WTC11 (cell line): ENCODE results near the gene GAL3ST1. TPM values are rescaled to one million over a fixed set of nuclear protein-coding genes. Genes with fewer than 3 reads are reported as not detected.

ENCODE experiments used
- ATAC-seq: fragments of 200-7000 bp; cut with Tn5 transposase; 2 replicates; pipeline ENCODE4 v1.10.0; 2021; ENCODE audit warnings: mild to moderate bottlenecking, moderate library complexity
- CTCF ChIA-PET: fragments of 300-600 bp; sonication (Branson Sonifier 250); formaldehyde crosslinking; loops from one replicate; lab custom pipeline; 2021; ENCODE audit warnings: antibody characterized with exemption; lab: Charles Lee
- POLR2A ChIA-PET: fragments of 350-600 bp; sonication (Branson Sonifier 250); formaldehyde crosslinking; loops from one replicate; lab custom pipeline; 2021; ENCODE audit warnings: antibody characterized with exemption; lab: Charles Lee
- DNase-seq: peaks from one replicate; pipeline ENCODE4 v3.0.0; 2021; ENCODE audit warnings: low spot score
- H3K27ac Mint-ChIP-seq: 2 replicates; pipeline ENCODE4 v1.8.0; 2021; ENCODE audit warnings: mixed read lengths
- H3K27me3 Mint-ChIP-seq: 2 replicates; pipeline ENCODE4 v1.8.0; 2021; ENCODE audit warnings: low read depth, mild to moderate bottlenecking, moderate library complexity, mixed read lengths
- H3K36me3 Mint-ChIP-seq: 2 replicates; pipeline ENCODE4 v1.8.0; 2021; ENCODE audit warnings: mixed read lengths
- H3K4me1 Mint-ChIP-seq: 2 replicates; pipeline ENCODE4 v1.8.0; 2022; ENCODE audit warnings: mixed read lengths
- H3K4me3 Mint-ChIP-seq: 2 replicates; pipeline ENCODE4 v1.8.0; 2021; ENCODE audit warnings: mild to moderate bottlenecking, moderate library complexity, mixed read lengths
- H3K9me3 Mint-ChIP-seq: 2 replicates; pipeline ENCODE4 v1.8.0; 2021; ENCODE audit warnings: mixed read lengths
- AR ChIP-seq: fragments of 250-450 bp; sonication (Bioruptor Pico); IDR thresholded peaks from 2 replicates; pipeline ENCODE4 v1.9.0; 2021; ENCODE audit warnings: mild to moderate bottlenecking
- ATF2 ChIP-seq: sonication (generic); formaldehyde crosslinking; IDR thresholded peaks from 2 replicates; pipeline ENCODE4 v1.8.1; 2022; ENCODE audit warnings: low read depth, missing genetic modification reagents, borderline replicate concordance
- CDX4 ChIP-seq: fragments of 250-450 bp; sonication (Bioruptor Pico); IDR thresholded peaks from 2 replicates; pipeline ENCODE4 v1.9.0; 2021; ENCODE audit warnings: moderate library complexity, mild to moderate bottlenecking, inconsistent platforms, borderline replicate concordance
- CREM ChIP-seq: sonication (generic); formaldehyde crosslinking; IDR thresholded peaks from 2 replicates; pipeline ENCODE4 v1.8.1; 2022; ENCODE audit warnings: mild to moderate bottlenecking, missing genetic modification reagents, moderate library complexity
- EMX1 ChIP-seq: fragments of 250-450 bp; sonication (Bioruptor Pico); IDR thresholded peaks from 2 replicates; pipeline ENCODE4 v1.8.0; 2021; ENCODE audit warnings: mild to moderate bottlenecking
- FOXP1 ChIP-seq: sonication (generic); formaldehyde crosslinking; IDR thresholded peaks from 2 replicates; pipeline ENCODE4 v1.8.0; 2022; ENCODE audit warnings: missing genetic modification reagents, mild to moderate bottlenecking, moderate library complexity, borderline replicate concordance
- JAZF1 ChIP-seq: fragments of 250-450 bp; sonication (Bioruptor Pico); IDR thresholded peaks from 2 replicates; pipeline ENCODE4 v1.9.0; 2021; ENCODE audit warnings: moderate library complexity, mild to moderate bottlenecking, inconsistent platforms
- KAT7 ChIP-seq: sonication (generic); formaldehyde crosslinking; IDR thresholded peaks from 2 replicates; pipeline ENCODE4 v1.8.1; 2023; ENCODE audit warnings: missing genetic modification reagents, mild to moderate bottlenecking, borderline replicate concordance
- MYBL2 ChIP-seq: sonication (generic); formaldehyde crosslinking; IDR thresholded peaks from 2 replicates; pipeline ENCODE4 v1.8.1; 2023; ENCODE audit warnings: mild to moderate bottlenecking, moderate library complexity, missing genetic modification reagents
- OVOL2 ChIP-seq: fragments of 250-450 bp; sonication (Bioruptor Pico); IDR thresholded peaks from 2 replicates; pipeline ENCODE4 v1.9.0; 2021; ENCODE audit warnings: mild to moderate bottlenecking, borderline replicate concordance
- SMAD4 ChIP-seq: sonication (generic); formaldehyde crosslinking; IDR thresholded peaks from 2 replicates; pipeline ENCODE4 v1.8.0; 2022; ENCODE audit warnings: mild to moderate bottlenecking, missing genetic modification reagents
- ZNF121 ChIP-seq: sonication (generic); formaldehyde crosslinking; IDR thresholded peaks from 2 replicates; pipeline ENCODE4 v1.8.0; 2023; ENCODE audit warnings: missing genetic modification reagents
- ZNF396 ChIP-seq: fragments of 250-450 bp; sonication (Bioruptor Pico); IDR thresholded peaks from 2 replicates; pipeline ENCODE4 v1.8.0; 2021; ENCODE audit warnings: mild to moderate bottlenecking, moderate library complexity, borderline replicate concordance
- ZNF416 ChIP-seq: fragments of 250-450 bp; sonication (Bioruptor Pico); IDR thresholded peaks from 2 replicates; pipeline ENCODE4 v1.9.0; 2021; ENCODE audit warnings: mild to moderate bottlenecking, inconsistent platforms
- total RNA-seq: library from RNA; stranded (reverse); gene quantifications from 3 replicates; pipeline ENCODE4 v1.2.3, GENCODE V29; 2021
- TF ChIP-seq, protein P1 (sequence below): sonication (generic); formaldehyde crosslinking; IDR thresholded peaks from 2 replicates; pipeline ENCODE4 v1.8.1; 2022; ENCODE audit warnings: mild to moderate bottlenecking, moderate library complexity, missing genetic modification reagents
- TF ChIP-seq, protein P2 (sequence below): sonication (generic); formaldehyde crosslinking; IDR thresholded peaks from 2 replicates; pipeline ENCODE4 v1.8.0; 2022; ENCODE audit warnings: missing genetic modification reagents
- TF ChIP-seq, protein P3 (sequence below): sonication (generic); formaldehyde crosslinking; IDR thresholded peaks from 2 replicates; pipeline ENCODE4 v1.8.0; 2022; ENCODE audit warnings: mild to moderate bottlenecking, missing genetic modification reagents

Gene GAL3ST1
- total RNA-seq, 1 experiment from 2014 or later: 11.0 TPM

DNA sequence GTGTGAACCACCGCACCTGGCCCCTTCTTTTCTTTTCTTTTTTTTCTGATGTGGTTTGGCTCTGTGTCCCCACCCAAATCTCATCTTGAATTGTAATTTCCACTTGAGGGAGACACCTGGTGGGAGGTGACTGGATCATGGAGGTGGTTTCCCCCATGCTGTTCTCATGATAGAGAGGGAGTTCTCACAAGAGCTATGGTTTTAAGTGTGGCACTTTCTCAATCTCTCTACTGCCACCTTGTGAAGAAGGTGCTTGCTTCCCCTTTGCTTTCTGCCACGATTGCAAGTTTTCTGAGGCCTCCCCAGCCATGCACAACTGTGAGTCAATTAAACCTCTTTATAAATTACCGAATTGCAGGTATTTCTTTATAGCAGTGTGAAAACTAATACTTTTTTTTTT lies 27.6 kb upstream of the GAL3ST1 start:
- Mint-ChIP-seq H3K27ac (peak overlapping the region; percentile 88; the same call in 1 of the 2 replicates), H3K4me1 (peaks cover 15% of the 10 kb centered on the region), H3K36me3 (no peaks in the 10 kb centered on the region), H3K4me3 (no peak overlapping the region), H3K27me3 (no peaks in the 10 kb centered on the region), H3K9me3 (peaks cover 7% of the 10 kb centered on the region; the same call in 1 of the 2 replicates)
- ChIA-PET POLR2A (no interaction called here), CTCF (interaction anchor here (0.6 to 2.4 kb wide), 29 partner anchors 11 to 1206 kb away, joined by 3 to 11 read pairs (median 4); partner anchors contain the start of gene PES1)
- TF ChIP-seq SMAD4 (CRISPR knock-in tag) (no peak), JAZF1 (CRISPR knock-in tag) (no peak)
- DNase-seq: no peak
- ATAC-seq: peak; percentile 6; the same call in 1 of the 2 replicates

DNA sequence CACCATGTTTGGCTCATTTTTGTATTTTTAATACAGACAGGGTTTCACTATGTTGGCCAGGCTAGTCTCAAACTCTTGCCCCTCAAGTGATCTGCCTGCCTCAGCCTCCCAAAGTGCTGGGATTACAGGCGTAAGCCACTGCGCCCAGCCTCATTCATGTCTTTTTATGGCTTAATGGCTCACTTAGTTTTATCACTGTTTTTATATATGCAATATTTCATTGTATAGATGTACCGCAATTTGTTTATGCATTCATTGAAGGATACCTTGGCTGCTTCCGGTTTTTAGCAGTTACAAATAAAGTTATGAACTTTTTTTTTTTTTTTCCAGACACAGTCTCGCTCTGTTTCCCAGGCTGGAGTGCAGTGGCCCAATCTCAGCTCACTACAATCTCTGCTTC lies 27.0 kb upstream of the GAL3ST1 start:
- DNase-seq (no peak), ATAC-seq (no peak)
- TF ChIP-seq KAT7 (CRISPR knock-in tag): no peak
- TF ChIP-seq, protein P1, sequence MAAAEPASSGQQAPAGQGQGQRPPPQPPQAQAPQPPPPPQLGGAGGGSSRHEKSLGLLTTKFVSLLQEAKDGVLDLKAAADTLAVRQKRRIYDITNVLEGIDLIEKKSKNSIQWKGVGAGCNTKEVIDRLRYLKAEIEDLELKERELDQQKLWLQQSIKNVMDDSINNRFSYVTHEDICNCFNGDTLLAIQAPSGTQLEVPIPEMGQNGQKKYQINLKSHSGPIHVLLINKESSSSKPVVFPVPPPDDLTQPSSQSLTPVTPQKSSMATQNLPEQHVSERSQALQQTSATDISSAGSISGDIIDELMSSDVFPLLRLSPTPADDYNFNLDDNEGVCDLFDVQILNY (CRISPR knock-in tag): no peak
- no peak for TF ChIP-seq OVOL2 (CRISPR knock-in tag)
- no peak for TF ChIP-seq ATF2 (CRISPR knock-in tag)
- TF ChIP-seq MYBL2 (CRISPR knock-in tag): no peak
- TF ChIP-seq ZNF416 (CRISPR knock-in tag): no peak
- no peak for TF ChIP-seq SMAD4 (CRISPR knock-in tag)
- TF ChIP-seq, protein P2, sequence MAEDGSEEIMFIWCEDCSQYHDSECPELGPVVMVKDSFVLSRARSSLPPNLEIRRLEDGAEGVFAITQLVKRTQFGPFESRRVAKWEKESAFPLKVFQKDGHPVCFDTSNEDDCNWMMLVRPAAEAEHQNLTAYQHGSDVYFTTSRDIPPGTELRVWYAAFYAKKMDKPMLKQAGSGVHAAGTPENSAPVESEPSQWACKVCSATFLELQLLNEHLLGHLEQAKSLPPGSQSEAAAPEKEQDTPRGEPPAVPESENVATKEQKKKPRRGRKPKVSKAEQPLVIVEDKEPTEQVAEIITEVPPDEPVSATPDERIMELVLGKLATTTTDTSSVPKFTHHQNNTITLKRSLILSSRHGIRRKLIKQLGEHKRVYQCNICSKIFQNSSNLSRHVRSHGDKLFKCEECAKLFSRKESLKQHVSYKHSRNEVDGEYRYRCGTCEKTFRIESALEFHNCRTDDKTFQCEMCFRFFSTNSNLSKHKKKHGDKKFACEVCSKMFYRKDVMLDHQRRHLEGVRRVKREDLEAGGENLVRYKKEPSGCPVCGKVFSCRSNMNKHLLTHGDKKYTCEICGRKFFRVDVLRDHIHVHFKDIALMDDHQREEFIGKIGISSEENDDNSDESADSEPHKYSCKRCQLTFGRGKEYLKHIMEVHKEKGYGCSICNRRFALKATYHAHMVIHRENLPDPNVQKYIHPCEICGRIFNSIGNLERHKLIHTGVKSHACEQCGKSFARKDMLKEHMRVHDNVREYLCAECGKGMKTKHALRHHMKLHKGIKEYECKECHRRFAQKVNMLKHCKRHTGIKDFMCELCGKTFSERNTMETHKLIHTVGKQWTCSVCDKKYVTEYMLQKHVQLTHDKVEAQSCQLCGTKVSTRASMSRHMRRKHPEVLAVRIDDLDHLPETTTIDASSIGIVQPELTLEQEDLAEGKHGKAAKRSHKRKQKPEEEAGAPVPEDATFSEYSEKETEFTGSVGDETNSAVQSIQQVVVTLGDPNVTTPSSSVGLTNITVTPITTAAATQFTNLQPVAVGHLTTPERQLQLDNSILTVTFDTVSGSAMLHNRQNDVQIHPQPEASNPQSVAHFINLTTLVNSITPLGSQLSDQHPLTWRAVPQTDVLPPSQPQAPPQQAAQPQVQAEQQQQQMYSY: no peak
- H3K4me1 Mint-ChIP-seq: peaks cover 13% of the 10 kb centered on the region
- H3K4me3 Mint-ChIP-seq: no peak overlapping the region
- ChIA-PET POLR2A (no interaction called here), CTCF (interaction anchor here (0.6 to 2.4 kb wide), 30 partner anchors 10 to 1206 kb away, joined by 3 to 11 read pairs (median 4); partner anchors contain the start of genes GAL3ST1 and PES1)
- no peaks in the 10 kb centered on the region for H3K27me3 Mint-ChIP-seq
- H3K27ac Mint-ChIP-seq: no peak overlapping the region
- H3K36me3 Mint-ChIP-seq: no peaks in the 10 kb centered on the region
- H3K9me3 Mint-ChIP-seq: peaks cover 7% of the 10 kb centered on the region; the same call in 1 of the 2 replicates

GRCh38 chr22:30600921-30601320 lies 26.5 kb upstream of the GAL3ST1 start:
- DNase-seq: no peak
- H3K4me1 Mint-ChIP-seq: peaks cover 9% of the 10 kb centered on the region
- POLR2A ChIA-PET: no interaction called here
- no peaks in the 10 kb centered on the region for H3K27me3 Mint-ChIP-seq
- no peak for ATAC-seq
- no peaks in the 10 kb centered on the region for H3K36me3 Mint-ChIP-seq
- CTCF ChIA-PET: interaction anchor here (0.8 to 2.4 kb wide), 6 partner anchors 25 to 156 kb away, joined by 3 to 11 read pairs (median 4); partner anchors contain the start of gene GAL3ST1
- H3K9me3 Mint-ChIP-seq: peaks cover 7% of the 10 kb centered on the region; the same call in 1 of the 2 replicates
- H3K4me3 Mint-ChIP-seq: no peak overlapping the region
- H3K27ac Mint-ChIP-seq: no peak overlapping the region
- TF ChIP-seq ZNF396 (CRISPR knock-in tag): no peak
- no peak for TF ChIP-seq CDX4
- TF ChIP-seq, protein P3, sequence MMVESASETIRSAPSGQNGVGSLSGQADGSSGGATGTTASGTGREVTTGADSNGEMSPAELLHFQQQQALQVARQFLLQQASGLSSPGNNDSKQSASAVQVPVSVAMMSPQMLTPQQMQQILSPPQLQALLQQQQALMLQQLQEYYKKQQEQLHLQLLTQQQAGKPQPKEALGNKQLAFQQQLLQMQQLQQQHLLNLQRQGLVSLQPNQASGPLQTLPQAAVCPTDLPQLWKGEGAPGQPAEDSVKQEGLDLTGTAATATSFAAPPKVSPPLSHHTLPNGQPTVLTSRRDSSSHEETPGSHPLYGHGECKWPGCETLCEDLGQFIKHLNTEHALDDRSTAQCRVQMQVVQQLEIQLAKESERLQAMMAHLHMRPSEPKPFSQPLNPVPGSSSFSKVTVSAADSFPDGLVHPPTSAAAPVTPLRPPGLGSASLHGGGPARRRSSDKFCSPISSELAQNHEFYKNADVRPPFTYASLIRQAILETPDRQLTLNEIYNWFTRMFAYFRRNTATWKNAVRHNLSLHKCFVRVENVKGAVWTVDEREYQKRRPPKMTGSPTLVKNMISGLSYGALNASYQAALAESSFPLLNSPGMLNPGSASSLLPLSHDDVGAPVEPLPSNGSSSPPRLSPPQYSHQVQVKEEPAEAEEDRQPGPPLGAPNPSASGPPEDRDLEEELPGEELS (CRISPR knock-in tag): no peak
- TF ChIP-seq FOXP1: no peak
- no peak for TF ChIP-seq EMX1 (CRISPR knock-in tag)
- TF ChIP-seq AR: no peak
- no peak for TF ChIP-seq ZNF121
- no peak for TF ChIP-seq KAT7 (CRISPR knock-in tag)
- TF ChIP-seq CREM: no peak
